GM13977 (cell line): Measurements from ENCODE around the gene DNAJB2.
"Not testable (repeated sequence)": the region's sequence is repeated elsewhere in the genome, so short reads cannot be mapped to it uniquely, and the experiment has no call there.

ENCODE experiments used
- DNase-seq: peaks from one replicate; pipeline ENCODE4 v3.0.0; 2012; ENCODE audit warnings: low spot score
- in situ Hi-C: fragments of 300-500 bp; cut with MboI; formaldehyde crosslinking; loops from one replicate; pipeline ENCODE4 v1.12.0; 2022; ENCODE audit warnings: low sequenced_read_pairs, low pct_unique_long_range_greater_than_20kb, mixed read lengths, inconsistent platforms; ENCODE audit not compliant: unreplicated experiment
- TF ChIP-seq, protein P1 (sequence below): IDR thresholded peaks from 2 replicates; pipeline ENCODE4 v1.5.1; 2012; ENCODE audit warnings: mild to moderate bottlenecking, control low read depth; ENCODE audit not compliant: insufficient read depth; ENCODE audit errors: extremely low read depth, missing control alignments

Gene DNAJB2

GRCh38 chr2:219284501-219285372, 5.6 kb downstream of the DNAJB2 start:
- in situ Hi-C loops = no loop called here
- DNase-seq = peak; percentile 12
- TF ChIP-seq, protein P1, sequence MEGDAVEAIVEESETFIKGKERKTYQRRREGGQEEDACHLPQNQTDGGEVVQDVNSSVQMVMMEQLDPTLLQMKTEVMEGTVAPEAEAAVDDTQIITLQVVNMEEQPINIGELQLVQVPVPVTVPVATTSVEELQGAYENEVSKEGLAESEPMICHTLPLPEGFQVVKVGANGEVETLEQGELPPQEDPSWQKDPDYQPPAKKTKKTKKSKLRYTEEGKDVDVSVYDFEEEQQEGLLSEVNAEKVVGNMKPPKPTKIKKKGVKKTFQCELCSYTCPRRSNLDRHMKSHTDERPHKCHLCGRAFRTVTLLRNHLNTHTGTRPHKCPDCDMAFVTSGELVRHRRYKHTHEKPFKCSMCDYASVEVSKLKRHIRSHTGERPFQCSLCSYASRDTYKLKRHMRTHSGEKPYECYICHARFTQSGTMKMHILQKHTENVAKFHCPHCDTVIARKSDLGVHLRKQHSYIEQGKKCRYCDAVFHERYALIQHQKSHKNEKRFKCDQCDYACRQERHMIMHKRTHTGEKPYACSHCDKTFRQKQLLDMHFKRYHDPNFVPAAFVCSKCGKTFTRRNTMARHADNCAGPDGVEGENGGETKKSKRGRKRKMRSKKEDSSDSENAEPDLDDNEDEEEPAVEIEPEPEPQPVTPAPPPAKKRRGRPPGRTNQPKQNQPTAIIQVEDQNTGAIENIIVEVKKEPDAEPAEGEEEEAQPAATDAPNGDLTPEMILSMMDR = no peak

DNA sequence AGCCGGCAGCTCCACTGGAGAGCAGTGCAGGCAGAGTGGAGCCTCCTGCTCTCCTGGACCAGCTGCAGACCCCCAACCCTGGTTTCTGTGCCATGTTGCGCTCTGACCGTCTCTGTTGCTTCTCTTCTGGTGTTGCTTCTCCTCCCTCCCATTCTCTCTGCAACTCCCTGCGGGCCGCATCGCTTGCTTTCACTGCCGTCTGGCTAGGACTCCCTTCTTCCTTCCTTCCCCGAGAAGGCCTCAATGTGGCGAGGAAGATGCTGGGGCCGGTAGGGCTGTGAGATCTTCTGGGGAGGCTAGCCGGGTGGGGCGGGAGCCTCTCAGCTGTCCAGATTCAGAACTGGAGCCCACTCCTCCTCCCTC, 6.2 kb downstream of the DNAJB2 start:
- TF ChIP-seq, protein P1 = no peak
- peak; percentile 16 for DNase-seq
- in situ Hi-C loops = no loop called here

DNA sequence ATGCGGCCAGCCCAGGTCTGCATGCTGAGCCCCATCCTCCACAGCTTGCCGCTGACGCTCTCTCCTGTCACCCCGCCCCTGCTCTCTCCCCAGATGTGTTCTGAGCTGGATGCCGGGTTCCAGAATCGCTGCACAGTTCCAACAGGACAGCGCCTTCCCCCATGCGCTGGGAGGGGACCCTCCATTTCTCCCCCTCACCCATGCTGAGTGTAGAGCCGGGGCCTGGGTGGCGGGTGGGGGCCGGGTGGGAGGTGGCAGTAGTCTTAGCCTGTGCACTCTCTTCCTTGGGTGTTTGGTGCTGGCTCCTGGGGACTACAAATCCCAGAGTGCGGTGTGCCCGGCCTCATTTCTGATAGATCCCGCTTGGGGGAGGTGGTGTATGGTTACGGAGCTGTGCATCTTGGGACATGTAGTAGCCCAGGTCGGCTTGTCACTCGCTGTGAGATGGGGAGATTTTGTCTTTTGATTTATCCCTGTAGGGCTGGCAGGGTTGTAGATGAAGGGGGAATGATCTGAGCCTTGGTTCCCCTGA, 6.8 kb downstream of the DNAJB2 start:
- no peak for DNase-seq
- in situ Hi-C loops = no loop called here
- TF ChIP-seq, protein P1 = no peak

DNA sequence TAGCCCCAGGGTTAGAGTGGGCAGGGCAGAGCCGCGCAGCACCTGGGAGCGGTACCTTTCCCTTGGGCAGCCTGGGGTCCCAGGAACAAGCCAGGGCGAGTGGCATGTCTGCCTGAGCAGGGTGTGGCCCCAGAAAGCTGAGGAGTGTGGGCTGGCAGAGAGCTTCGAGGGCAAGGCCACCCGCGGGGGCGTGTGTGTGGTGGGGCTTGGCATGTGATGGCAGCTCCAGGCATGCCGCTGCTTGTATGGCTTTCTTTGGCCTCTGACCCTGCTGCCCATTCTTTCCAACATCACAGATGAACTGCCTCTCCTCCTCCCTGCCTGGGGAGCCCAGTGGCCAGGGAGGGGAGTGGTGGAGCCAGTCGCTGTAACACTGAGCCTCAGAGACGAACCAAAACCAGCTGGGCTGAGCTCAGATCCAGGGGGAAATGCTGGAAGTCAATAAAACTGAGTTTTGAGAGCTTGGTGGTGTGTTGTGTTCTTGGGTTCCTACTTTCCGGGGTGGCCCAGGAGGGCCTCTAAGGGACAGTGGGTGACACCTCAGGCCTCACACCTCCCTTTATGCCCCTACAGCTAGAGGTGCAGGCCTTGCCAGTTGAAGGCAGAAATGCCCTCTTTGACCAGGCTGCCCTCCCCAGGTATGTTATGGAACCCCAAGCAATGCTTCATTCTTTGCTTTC, 7.4 kb downstream of the DNAJB2 start:
- in situ Hi-C loops = no loop called here
- DNase-seq = peak; percentile 29
- TF ChIP-seq, protein P1 = no peak

DNA sequence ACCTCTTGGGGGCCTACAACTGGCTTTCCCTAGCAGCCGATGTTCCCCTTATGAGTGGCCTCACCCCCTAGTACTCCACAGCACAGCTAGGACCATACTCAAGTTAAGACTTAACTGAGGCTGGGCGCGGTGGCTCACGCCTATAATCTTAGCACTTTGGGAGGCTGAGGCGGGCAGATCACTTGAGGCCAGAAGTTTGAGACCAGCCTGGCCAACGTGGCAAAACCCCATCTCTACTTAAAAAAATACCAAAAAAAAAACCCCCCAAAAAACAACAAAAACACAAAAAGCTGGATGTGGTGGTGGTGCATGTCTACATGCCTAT, 7.9 kb downstream of the DNAJB2 start:
- DNase-seq, in situ Hi-C loops: not testable (repeated sequence)

- peak; percentile 12 for DNase-seq
- TF ChIP-seq, protein P1 = no peak
- in situ Hi-C loops = no loop called here
Observed at GRCh38 chr2:219287580-219288265, 8.6 kb downstream of the DNAJB2 start.
